Hepatocyte (in vitro differentiated cells): Measurements from ENCODE around the gene PPIG. TPM values are rescaled to one million over a fixed set of nuclear protein-coding genes. Genes with fewer than 3 reads are reported as not detected.
"Not testable (repeated sequence)": the region's sequence is repeated elsewhere in the genome, so short reads cannot be mapped to it uniquely, and the experiment has no call there.

Source experiments
- DNase-seq: peaks from one replicate; pipeline ENCODE4 v3.0.0-alpha.2; 2016; ENCODE audit warnings: low spot score
- H2AFZ ChIP-seq: fragments of 200-600 bp; sonication (generic); 2 replicates; pipeline ENCODE4 v1.6.0; 2016; ENCODE audit warnings: antibody characterized with exemption, mild to moderate bottlenecking
- H3K27ac ChIP-seq: fragments of 200-600 bp; sonication (generic); 2 replicates; pipeline ENCODE4 v1.5.1; 2016; ENCODE audit warnings: mild to moderate bottlenecking
- H3K27me3 ChIP-seq: fragments of 200-600 bp; sonication (generic); 2 replicates; pipeline ENCODE4 v1.6.1; 2016
- H3K36me3 ChIP-seq: fragments of 200-600 bp; sonication (generic); replicated peaks from 2 replicates; pipeline ENCODE4 v1.5.1; 2016; ENCODE audit warnings: low read depth; ENCODE audit not compliant: insufficient read depth
- H3K4me1 ChIP-seq: fragments of 200-600 bp; sonication (generic); 2 replicates; pipeline ENCODE4 v1.5.1; 2016; ENCODE audit warnings: mild to moderate bottlenecking, moderate library complexity; ENCODE audit not compliant: insufficient read depth
- H3K4me2 ChIP-seq: fragments of 200-600 bp; sonication (generic); 2 replicates; pipeline ENCODE4 v1.6.0; 2016
- H3K4me3 ChIP-seq: fragments of 200-600 bp; sonication (generic); 2 replicates; pipeline ENCODE4 v1.5.1; 2016; ENCODE audit warnings: mild to moderate bottlenecking
- H3K79me2 ChIP-seq: fragments of 200-600 bp; sonication (generic); 2 replicates; pipeline ENCODE4 v1.6.0; 2017; ENCODE audit warnings: mild to moderate bottlenecking
- H3K9me2 ChIP-seq: fragments of 200-600 bp; sonication (generic); replicated peaks from 2 replicates; pipeline ENCODE4 v1.6.0; 2017; ENCODE audit warnings: mild to moderate bottlenecking; ENCODE audit not compliant: insufficient read depth
- H3K9me3 ChIP-seq: fragments of 200-600 bp; sonication (generic); 2 replicates; pipeline ENCODE4 v1.5.1; 2016; ENCODE audit warnings: low read depth, mild to moderate bottlenecking
- H4K20me1 ChIP-seq: fragments of 200-600 bp; sonication (generic); 2 replicates; pipeline ENCODE4 v1.6.0; 2016; ENCODE audit warnings: mild to moderate bottlenecking; ENCODE audit not compliant: insufficient read depth, poor library complexity, severe bottlenecking
- CTCF ChIP-seq: fragments of 200-600 bp; sonication (generic); IDR thresholded peaks from 2 replicates; pipeline ENCODE4 v1.5.1; 2016; ENCODE audit warnings: antibody characterized with exemption, mild to moderate bottlenecking; ENCODE audit not compliant: poor library complexity
- EZH2 ChIP-seq: fragments of 200-600 bp; sonication (generic); IDR thresholded peaks from 2 replicates; pipeline ENCODE4 v1.6.1; 2016; ENCODE audit warnings: antibody characterized with exemption, mild to moderate bottlenecking, borderline replicate concordance
- EZH2phosphoT487 ChIP-seq: fragments of 200-600 bp; sonication (generic); IDR thresholded peaks from one replicate; pipeline ENCODE4 v1.6.1; 2018; ENCODE audit warnings: antibody characterized with exemption, mild to moderate bottlenecking, low read depth, moderate library complexity; ENCODE audit not compliant: unreplicated experiment, severe bottlenecking
- WGBS: methylation state at CpG from one replicate; pipeline ENCODE4 v1.1.6; 2016; ENCODE audit warnings: low lambda C conversion rate; ENCODE audit errors: missing lambda C conversion rate; 5-methylcytosine and 5-hydroxymethylcytosine counted together
- polyA plus RNA-seq: library from polyadenylated mRNA; unstranded; fragments of >200 nt; fragmentation: Nextera tagmentation; extraction: Ambion mirVana; gene quantifications from 2 replicates; pipeline ENCODE4 v1.2.1, GENCODE V29; 2016
- total RNA-seq: library from RNA; depleted of rRNA; stranded (reverse); fragments of >200 nt; gene quantifications from 2 replicates; pipeline ENCODE4 v1.2.3, GENCODE V29; 2014

Gene PPIG
- total and polyA plus RNA-seq, 2 experiments from 2014 or later: 37.4 to 68.1 TPM

GRCh38 chr2:169546756-169547155, 37.4 kb upstream of the PPIG start:
- no peak for DNase-seq
- Histone ChIP-seq H3K36me3 (peaks cover 2% of the 10 kb centered on the region), H3K79me2 (no peaks in the 10 kb centered on the region), H2AFZ (no peak overlapping the region), H3K9me3 (no peaks in the 10 kb centered on the region), H3K4me3 (no peak overlapping the region), H3K27me3 (no peaks in the 10 kb centered on the region), H3K9me2 (no peaks in the 10 kb centered on the region), H4K20me1 (no peaks in the 10 kb centered on the region), H3K4me2 (no peak overlapping the region), H3K4me1 (no peaks in the 10 kb centered on the region), H3K27ac (no peak overlapping the region)
- 92% methylated on average over 2 of the region's 2 CpGs for WGBS
- TF ChIP-seq CTCF (no peak), EZH2 (no peak), EZH2phosphoT487 (no peak)

- no peak overlapping the region for H3K4me3 ChIP-seq
- no peak for DNase-seq
- 100% methylated on average over 1 of the region's 1 CpG for WGBS
These were observed 22.8 kb upstream of the PPIG start for GRCh38 chr2:169561364-169561763.

GRCh38 chr2:169562084-169562483, 22.1 kb upstream of the PPIG start:
- H4K20me1 ChIP-seq, H3K27ac ChIP-seq, H3K4me2 ChIP-seq, H3K27me3 ChIP-seq, H3K9me2 ChIP-seq, H3K79me2 ChIP-seq, H3K4me1 ChIP-seq, H2AFZ ChIP-seq, DNase-seq, H3K4me3 ChIP-seq, H3K9me3 ChIP-seq, H3K36me3 ChIP-seq: not testable (repeated sequence)
- WGBS: over 99% methylated on average over 5 of the region's 5 CpGs

More at GRCh38 chr2:169561364-169561763, 22.8 kb upstream of the PPIG start:
- Histone ChIP-seq H3K9me2 (no peaks in the 10 kb centered on the region), H3K4me2 (no peak overlapping the region), H3K27me3 (no peaks in the 10 kb centered on the region), H3K79me2 (no peaks in the 10 kb centered on the region), H3K4me1 (no peaks in the 10 kb centered on the region), H2AFZ (no peak overlapping the region), H3K36me3 (no peaks in the 10 kb centered on the region), H3K9me3 (no peaks in the 10 kb centered on the region), H4K20me1 (no peaks in the 10 kb centered on the region), H3K27ac (no peak overlapping the region)
- TF ChIP-seq EZH2phosphoT487 (no peak), EZH2 (no peak), CTCF (no peak)

- WGBS: 62% methylated on average over 2 of the region's 2 CpGs
- Histone ChIP-seq H2AFZ (no peak overlapping the region), H3K27ac (no peak overlapping the region), H3K79me2 (no peaks in the 10 kb centered on the region), H4K20me1 (no peaks in the 10 kb centered on the region), H3K36me3 (no peaks in the 10 kb centered on the region), H3K9me2 (no peaks in the 10 kb centered on the region), H3K4me1 (no peaks in the 10 kb centered on the region), H3K9me3 (no peaks in the 10 kb centered on the region), H3K4me3 (no peak overlapping the region), H3K27me3 (no peaks in the 10 kb centered on the region), H3K4me2 (no peak overlapping the region)
- TF ChIP-seq CTCF (no peak), EZH2 (no peak), EZH2phosphoT487 (no peak)
- DNase-seq: no peak
These were observed 21.6 kb upstream of the PPIG start for GRCh38 chr2:169562519-169562918.
